ENCODE data around the gene LDB3. TPM values are rescaled to one million over a fixed set of nuclear protein-coding genes. Genes with fewer than 3 reads are reported as not detected.

LDB3 gene
- 208 TPM for total RNA-seq
- polyA plus RNA-seq (ENCODE audit: insufficient read depth in 1 of 8, insufficient read length in 8 of 8, low replicate concordance in 1 of 8): 100 to 1,000 TPM; 331 to 829 (median 622) TPM
- long read RNA-seq, donor 1, partial matches to known transcripts: 68 of 80 reads
- long read RNA-seq, donor 1, other reads (novel, unspliced or antisense): 10 of 80 reads
- long read RNA-seq, donor 2, partial matches to known transcripts: 0 of 1 reads
- long read RNA-seq, donor 2, other reads (novel, unspliced or antisense): 0 of 1 reads
- long read RNA-seq, donor 3, transcript LDB3-204 (8 exons, 1,598 nt): major isoform, 6 of 157 reads
- long read RNA-seq, donor 3, partial matches to known transcripts: 114 of 157 reads
- long read RNA-seq, donor 3, other reads (novel, unspliced or antisense): 37 of 157 reads
- long read RNA-seq, donor 4, partial matches to known transcripts: 219 of 265 reads
- long read RNA-seq, donor 4, other reads (novel, unspliced or antisense): 41 of 265 reads
- long read RNA-seq, donor 5, partial matches to known transcripts: 314 of 371 reads
- long read RNA-seq, donor 5, other reads (novel, unspliced or antisense): 54 of 371 reads
- long read RNA-seq, donor 6, transcript LDB3-204 (8 exons, 1,598 nt): major isoform, 6 of 660 reads
- long read RNA-seq, donor 6, partial matches to known transcripts: 586 of 660 reads
- long read RNA-seq, donor 6, other reads (novel, unspliced or antisense): 67 of 660 reads
- long read RNA-seq, donor 7, transcript LDB3-204 (8 exons, 1,598 nt): major isoform, 6 of 244 reads
- long read RNA-seq, donor 7, partial matches to known transcripts: 184 of 244 reads
- long read RNA-seq, donor 7, other reads (novel, unspliced or antisense): 52 of 244 reads
- long read RNA-seq, donor 8, partial matches to known transcripts: 117 of 125 reads
- long read RNA-seq, donor 8, other reads (novel, unspliced or antisense): 5 of 125 reads
- long read RNA-seq, donor 9, transcript LDB3-204 (8 exons, 1,598 nt): major isoform, 13 of 329 reads
- long read RNA-seq, donor 9, partial matches to known transcripts: 271 of 329 reads
- long read RNA-seq, donor 9, other reads (novel, unspliced or antisense): 45 of 329 reads
- long read RNA-seq, donor 10, partial matches to known transcripts: 498 of 536 reads
- long read RNA-seq, donor 10, other reads (novel, unspliced or antisense): 33 of 536 reads
- long read RNA-seq, donor 11, full-length matches to known transcripts: 6 of 351 reads
- long read RNA-seq, donor 11, partial matches to known transcripts: 300 of 351 reads
- long read RNA-seq, donor 11, other reads (novel, unspliced or antisense): 45 of 351 reads

GRCh38 chr10:86668297-86669165 lies at the start of gene LDB3:
Gene LDB3, plus strand, starts transcription at chr10:86668511. Its CDS starts 181 bp downstream, at chr10:86668692.
- Histone ChIP-seq H3K27me3 (ENCODE audit: control insufficient read depth, insufficient read depth, low read length) (no peaks in the 10 kb centered on the region), H3K9me3 (replicated peaks; ENCODE audit: control insufficient read depth, low read depth, low read length) (no peaks in the 10 kb centered on the region), H3K36me3 (ENCODE audit: control insufficient read depth, insufficient read depth, low read length) (peaks cover 16% of the 10 kb centered on the region), H3K4me3 (ENCODE audit: low read length) (peak within 1 kb of the TSS; percentile 65), H3K27ac (ENCODE audit: low read length) (peak within 1 kb of the TSS; percentile 96), H3K4me1 (ENCODE audit: control insufficient read depth, insufficient read depth, low read length) (peaks cover 92% of the 10 kb centered on the region)
- DNase-seq: peak; percentile 80
- WGBS (ENCODE audit: insufficient coverage): 57% methylated on average over 16 of the region's 23 CpGs

- no peak for DNase-seq
- Histone ChIP-seq H3K4me3 (ENCODE audit: low read length) (no peak overlapping the region), H3K27ac (ENCODE audit: low read length) (no peak overlapping the region), H3K4me1 (ENCODE audit: control insufficient read depth, insufficient read depth, low read length) (peaks cover 8% of the 10 kb centered on the region), H3K36me3 (ENCODE audit: control insufficient read depth, insufficient read depth, low read length) (no peaks in the 10 kb centered on the region), H3K9me3 (replicated peaks; ENCODE audit: control insufficient read depth, low read depth, low read length) (no peaks in the 10 kb centered on the region), H3K27me3 (ENCODE audit: control insufficient read depth, insufficient read depth, low read length) (peaks cover 18% of the 10 kb centered on the region)
- no CpG with 5 or more reads among the region's 2 CpGs for WGBS (ENCODE audit: insufficient coverage)
Observed at GRCh38 chr10:86628311-86628710, 40.0 kb upstream of the LDB3 start.

- Histone ChIP-seq H3K4me1 (ENCODE audit: control insufficient read depth, insufficient read depth, low read length) (peaks cover 8% of the 10 kb centered on the region), H3K27ac (ENCODE audit: low read length) (no peak overlapping the region), H3K9me3 (replicated peaks; ENCODE audit: control insufficient read depth, low read depth, low read length) (no peaks in the 10 kb centered on the region), H3K36me3 (ENCODE audit: control insufficient read depth, insufficient read depth, low read length) (no peaks in the 10 kb centered on the region), H3K27me3 (ENCODE audit: control insufficient read depth, insufficient read depth, low read length) (peaks cover 27% of the 10 kb centered on the region), H3K4me3 (ENCODE audit: low read length) (no peak overlapping the region)
- DNase-seq: peak; percentile 50
- WGBS (ENCODE audit: insufficient coverage): no CpG with 5 or more reads among the region's 2 CpGs
Observed at GRCh38 chr10:86630079-86630478, 38.2 kb upstream of the LDB3 start.

GRCh38 chr10:86632009-86632800 lies 36.1 kb upstream of the LDB3 start:
- Histone ChIP-seq H3K4me1 (ENCODE audit: control insufficient read depth, insufficient read depth, low read length) (peaks cover 8% of the 10 kb centered on the region), H3K9me3 (replicated peaks; ENCODE audit: control insufficient read depth, low read depth, low read length) (no peaks in the 10 kb centered on the region), H3K27me3 (ENCODE audit: control insufficient read depth, insufficient read depth, low read length) (peaks cover 27% of the 10 kb centered on the region), H3K4me3 (ENCODE audit: low read length) (peak overlapping the region; percentile 39), H3K27ac (ENCODE audit: low read length) (no peak overlapping the region), H3K36me3 (ENCODE audit: control insufficient read depth, insufficient read depth, low read length) (no peaks in the 10 kb centered on the region)
- 3% methylated on average over 49 of the region's 49 CpGs for WGBS (ENCODE audit: insufficient coverage)
- DNase-seq: peak; percentile 33

- Histone ChIP-seq H3K4me3 (ENCODE audit: low read length) (no peak overlapping the region), H3K27ac (ENCODE audit: low read length) (no peak overlapping the region), H3K4me1 (ENCODE audit: control insufficient read depth, insufficient read depth, low read length) (peaks cover 8% of the 10 kb centered on the region), H3K36me3 (ENCODE audit: control insufficient read depth, insufficient read depth, low read length) (no peaks in the 10 kb centered on the region), H3K9me3 (replicated peaks; ENCODE audit: control insufficient read depth, low read depth, low read length) (no peaks in the 10 kb centered on the region), H3K27me3 (ENCODE audit: control insufficient read depth, insufficient read depth, low read length) (peaks cover 27% of the 10 kb centered on the region)
- no peak for DNase-seq
- 37% methylated on average over 2 of the region's 5 CpGs for WGBS (ENCODE audit: insufficient coverage)
Observed at GRCh38 chr10:86632951-86633350, 35.4 kb upstream of the LDB3 start.

GRCh38 chr10:86635402-86635801 lies 32.9 kb upstream of the LDB3 start:
- peaks cover 5% of the 10 kb centered on the region for H3K4me1 ChIP-seq (ENCODE audit: control insufficient read depth, insufficient read depth, low read length)
- no peak for DNase-seq
- WGBS (ENCODE audit: insufficient coverage): no CpG with 5 or more reads among the region's 2 CpGs

GRCh38 chr10:86636311-86636710 lies 32.0 kb upstream of the LDB3 start:
- Histone ChIP-seq H3K4me1 (ENCODE audit: control insufficient read depth, insufficient read depth, low read length) (peaks cover 5% of the 10 kb centered on the region), H3K9me3 (replicated peaks; ENCODE audit: control insufficient read depth, low read depth, low read length) (no peaks in the 10 kb centered on the region), H3K4me3 (ENCODE audit: low read length) (no peak overlapping the region), H3K27me3 (ENCODE audit: control insufficient read depth, insufficient read depth, low read length) (peaks cover 20% of the 10 kb centered on the region), H3K36me3 (ENCODE audit: control insufficient read depth, insufficient read depth, low read length) (no peaks in the 10 kb centered on the region), H3K27ac (ENCODE audit: low read length) (no peak overlapping the region)
- DNase-seq: no peak
- WGBS (ENCODE audit: insufficient coverage): no CpG with 5 or more reads among the region's 2 CpGs

More at GRCh38 chr10:86635402-86635801, 32.9 kb upstream of the LDB3 start:
- H3K36me3 ChIP-seq (ENCODE audit: control insufficient read depth, insufficient read depth, low read length): no peaks in the 10 kb centered on the region
- no peaks in the 10 kb centered on the region for H3K9me3 ChIP-seq (replicated peaks; ENCODE audit: control insufficient read depth, low read depth, low read length)
- no peak overlapping the region for H3K27ac ChIP-seq (ENCODE audit: low read length)
- no peak overlapping the region for H3K4me3 ChIP-seq (ENCODE audit: low read length)
- peaks cover 27% of the 10 kb centered on the region for H3K27me3 ChIP-seq (ENCODE audit: control insufficient read depth, insufficient read depth, low read length)

GRCh38 chr10:86642021-86642420 lies 26.3 kb upstream of the LDB3 start:
- Histone ChIP-seq H3K4me1 (ENCODE audit: control insufficient read depth, insufficient read depth, low read length) (peaks cover 21% of the 10 kb centered on the region), H3K4me3 (ENCODE audit: low read length) (no peak overlapping the region), H3K27me3 (ENCODE audit: control insufficient read depth, insufficient read depth, low read length) (no peaks in the 10 kb centered on the region), H3K36me3 (ENCODE audit: control insufficient read depth, insufficient read depth, low read length) (no peaks in the 10 kb centered on the region), H3K9me3 (replicated peaks; ENCODE audit: control insufficient read depth, low read depth, low read length) (no peaks in the 10 kb centered on the region), H3K27ac (ENCODE audit: low read length) (no peak overlapping the region)
- DNase-seq: peak; percentile 50
